Ammon's horn (tissue), 1 donor: Measurements from ENCODE around the gene DEUP1.
A peak's percentile ranks its signal among the peaks of the same experiment; 100 is the strongest.
"Not testable (repeated sequence)": the region's sequence is repeated elsewhere in the genome, so short reads cannot be mapped to it uniquely, and the experiment has no call there.

Experiments used
- DNase-seq: peaks from one replicate; pipeline ENCODE4 v3.0.0-alpha.2; 2016; ENCODE audit warnings: low spot score

Gene DEUP1, protein sequence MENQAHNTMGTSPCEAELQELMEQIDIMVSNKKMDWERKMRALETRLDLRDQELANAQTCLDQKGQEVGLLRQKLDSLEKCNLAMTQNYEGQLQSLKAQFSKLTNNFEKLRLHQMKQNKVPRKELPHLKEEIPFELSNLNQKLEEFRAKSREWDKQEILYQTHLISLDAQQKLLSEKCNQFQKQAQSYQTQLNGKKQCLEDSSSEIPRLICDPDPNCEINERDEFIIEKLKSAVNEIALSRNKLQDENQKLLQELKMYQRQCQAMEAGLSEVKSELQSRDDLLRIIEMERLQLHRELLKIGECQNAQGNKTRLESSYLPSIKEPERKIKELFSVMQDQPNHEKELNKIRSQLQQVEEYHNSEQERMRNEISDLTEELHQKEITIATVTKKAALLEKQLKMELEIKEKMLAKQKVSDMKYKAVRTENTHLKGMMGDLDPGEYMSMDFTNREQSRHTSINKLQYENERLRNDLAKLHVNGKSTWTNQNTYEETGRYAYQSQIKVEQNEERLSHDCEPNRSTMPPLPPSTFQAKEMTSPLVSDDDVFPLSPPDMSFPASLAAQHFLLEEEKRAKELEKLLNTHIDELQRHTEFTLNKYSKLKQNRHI

DNA sequence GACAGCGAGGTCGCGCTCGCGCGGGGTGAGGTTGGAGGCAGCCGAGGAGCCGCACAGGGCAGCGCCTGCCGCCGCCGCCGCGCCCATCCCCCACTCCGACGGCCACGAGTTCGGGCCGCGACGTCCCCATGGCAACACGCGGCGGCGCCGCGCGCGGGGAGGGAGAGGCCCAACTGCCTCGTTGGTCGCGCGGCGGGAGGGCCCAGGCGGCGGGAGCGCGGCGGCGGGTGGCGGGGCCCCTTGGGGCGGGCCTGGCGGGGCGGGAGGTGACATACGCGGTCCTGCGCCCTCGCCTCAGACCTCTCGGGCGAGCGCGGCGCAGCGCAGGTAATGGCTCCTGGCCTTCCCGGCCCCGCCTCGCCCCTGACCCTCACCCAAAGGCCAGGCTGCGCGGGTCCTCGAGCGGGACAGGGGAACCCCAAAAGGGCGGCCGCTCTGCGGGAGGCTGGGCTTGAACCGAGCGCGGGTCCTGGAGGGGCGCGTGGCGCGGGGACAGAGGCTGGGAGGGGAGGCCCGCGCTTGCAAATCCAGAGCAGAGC lies at the start of gene DEUP1:
Gene DEUP1 (plus strand): TSS at position 297 of the 539 bp plus-strand sequence. CDS start 1,518 bp downstream, outside the sequence.
- peak; percentile 11 for DNase-seq

DNA sequence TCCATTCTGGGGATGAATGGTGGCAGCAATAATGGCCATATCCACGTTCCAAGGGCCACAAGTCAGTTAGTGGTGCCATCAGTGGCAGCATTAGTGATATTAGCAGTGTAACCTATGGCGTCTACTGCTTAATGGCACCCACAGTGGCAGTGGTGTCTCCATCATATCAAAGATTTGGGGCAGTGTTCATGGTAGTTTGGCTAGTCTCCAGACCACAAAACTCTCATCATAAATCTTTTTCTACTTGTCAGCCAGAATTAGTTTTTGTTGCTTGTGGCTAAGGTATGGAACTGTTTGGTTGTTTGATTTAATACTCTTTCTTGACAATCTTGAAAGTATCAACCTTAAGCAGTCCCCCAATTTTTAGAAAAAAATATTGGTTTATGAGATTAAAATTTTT lies 45.1 kb upstream of the DEUP1 start:
- DNase-seq, result no peak

DNA sequence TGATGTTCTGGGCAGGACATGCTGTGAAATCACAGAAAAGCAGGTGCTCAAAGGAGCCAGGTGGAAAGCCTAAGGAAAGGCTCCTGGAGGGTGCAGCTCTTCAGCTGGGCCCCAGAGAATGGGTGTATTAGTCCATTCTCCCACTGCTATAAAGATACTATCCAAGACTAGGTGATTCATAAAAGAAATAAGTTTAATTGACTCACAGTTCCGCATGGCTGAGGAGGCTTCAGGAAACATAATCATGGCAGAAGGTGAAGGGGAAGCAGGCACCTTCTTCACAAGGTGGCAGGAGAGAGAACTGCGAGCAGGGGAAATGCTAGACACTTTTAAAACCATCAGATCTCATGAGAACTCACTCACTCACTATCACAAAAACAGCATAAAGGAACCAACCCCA lies 43.1 kb upstream of the DEUP1 start:
- no peak for DNase-seq

DNA sequence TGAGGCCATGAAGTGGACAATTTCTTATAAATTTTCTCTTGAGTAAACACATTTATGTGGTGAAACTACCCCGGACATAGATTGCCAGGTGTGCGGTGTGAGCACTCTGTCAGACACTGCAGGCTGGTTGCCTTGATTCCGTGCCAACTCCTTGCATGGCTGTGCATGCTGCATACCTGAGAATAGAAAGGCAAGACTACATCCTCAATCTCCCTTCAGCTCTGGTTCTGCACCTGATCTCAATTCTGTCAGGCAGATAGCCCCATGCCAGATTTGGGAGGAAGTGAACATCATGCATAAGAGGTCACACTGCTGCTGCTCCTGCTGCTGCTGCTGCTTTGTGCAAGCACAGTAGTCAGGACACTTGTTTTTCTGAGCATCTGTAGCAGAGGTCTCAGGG lies 42.5 kb upstream of the DEUP1 start:
- no peak for DNase-seq

DNA sequence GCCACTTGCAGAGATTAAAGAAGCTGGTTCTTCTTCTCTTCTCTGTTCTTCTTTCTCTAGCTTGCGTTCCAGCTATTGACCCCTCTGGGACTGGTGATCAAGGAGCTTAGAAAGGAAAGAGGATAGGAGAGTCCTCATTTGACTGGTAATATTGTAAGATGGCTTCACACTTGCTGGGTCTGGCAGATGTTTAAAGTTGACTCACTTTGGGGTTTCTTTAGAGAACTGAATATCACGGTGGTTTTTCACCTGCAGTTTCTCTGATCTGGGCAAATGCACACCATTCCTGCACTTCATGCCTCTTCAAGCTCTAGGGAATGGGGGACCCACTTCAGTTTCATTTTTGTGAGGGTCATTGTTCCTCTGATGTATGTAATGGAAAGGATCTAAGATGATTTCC lies 41.8 kb upstream of the DEUP1 start:
- DNase-seq, result no peak

DNA sequence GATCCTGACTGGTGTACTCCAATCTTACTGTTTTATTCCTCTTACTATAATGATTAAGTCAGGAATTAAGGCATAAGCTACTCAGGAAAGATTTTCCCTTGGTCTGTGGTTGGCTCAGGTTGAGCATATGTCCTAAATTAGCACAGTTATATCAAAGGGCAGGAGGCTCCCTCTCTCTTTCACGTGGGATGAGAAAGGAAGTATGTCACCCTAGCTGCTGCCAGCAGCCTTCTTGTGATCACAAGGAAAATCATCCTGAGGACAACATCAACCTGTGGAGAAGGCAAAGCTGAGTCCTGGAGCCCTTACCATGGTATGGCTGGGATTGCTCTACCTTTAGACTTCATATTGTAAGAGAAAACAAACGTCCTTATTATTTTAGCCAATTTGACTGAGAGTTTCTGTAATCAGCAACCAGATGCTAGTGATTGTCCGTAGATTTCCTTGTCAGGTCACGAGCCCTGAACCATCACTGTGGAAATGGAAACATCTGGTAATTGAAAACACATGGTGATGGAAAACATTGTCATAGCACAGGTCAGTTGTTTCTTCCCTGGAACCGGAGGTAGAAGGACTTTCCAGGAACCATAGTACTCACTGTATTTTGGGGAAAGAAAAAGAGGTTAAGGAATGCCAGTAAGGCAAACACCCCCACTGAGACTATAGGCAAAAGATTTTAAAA lies 40.6 kb upstream of the DEUP1 start:
- no peak for DNase-seq

DNA sequence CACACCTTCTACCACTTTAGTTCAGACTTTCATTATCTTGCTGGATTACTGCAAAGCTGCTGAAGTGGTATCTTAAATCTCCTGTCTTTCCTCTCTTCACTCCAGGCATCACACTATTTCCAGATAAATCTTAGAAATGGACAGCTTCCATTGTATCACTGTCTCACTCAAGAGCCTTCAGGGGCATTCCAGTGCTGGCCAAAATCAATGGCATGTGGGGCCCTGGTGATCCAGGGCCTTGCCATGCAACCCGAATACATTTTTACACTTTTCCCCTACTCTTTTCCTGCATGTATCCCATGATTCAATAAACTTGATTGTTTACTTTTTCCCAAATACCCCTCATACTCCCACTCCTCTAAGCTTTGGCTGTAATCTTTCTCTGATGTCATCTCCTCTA lies 39.4 kb upstream of the DEUP1 start:
- no peak for DNase-seq

DNA sequence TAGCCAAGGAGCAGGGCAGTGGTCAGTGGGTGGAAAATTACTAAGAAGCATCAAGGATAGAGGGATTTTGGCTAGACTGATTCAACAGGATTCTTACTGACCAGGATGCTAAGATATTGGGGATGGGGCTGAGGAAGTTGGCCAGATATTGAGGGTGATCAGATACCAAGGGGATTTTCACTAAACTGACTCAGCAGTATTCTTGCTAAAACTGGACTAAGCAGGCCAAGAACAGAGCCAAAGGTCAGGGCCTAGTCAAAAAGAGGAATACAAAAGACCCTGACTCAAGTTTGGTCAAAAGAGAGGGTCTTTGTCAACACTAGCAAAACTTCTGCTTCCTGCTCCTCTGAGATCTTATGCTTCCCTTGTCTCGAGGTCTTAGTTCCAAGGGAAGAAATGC lies 38.6 kb upstream of the DEUP1 start:
- DNase-seq, result no peak

DNA sequence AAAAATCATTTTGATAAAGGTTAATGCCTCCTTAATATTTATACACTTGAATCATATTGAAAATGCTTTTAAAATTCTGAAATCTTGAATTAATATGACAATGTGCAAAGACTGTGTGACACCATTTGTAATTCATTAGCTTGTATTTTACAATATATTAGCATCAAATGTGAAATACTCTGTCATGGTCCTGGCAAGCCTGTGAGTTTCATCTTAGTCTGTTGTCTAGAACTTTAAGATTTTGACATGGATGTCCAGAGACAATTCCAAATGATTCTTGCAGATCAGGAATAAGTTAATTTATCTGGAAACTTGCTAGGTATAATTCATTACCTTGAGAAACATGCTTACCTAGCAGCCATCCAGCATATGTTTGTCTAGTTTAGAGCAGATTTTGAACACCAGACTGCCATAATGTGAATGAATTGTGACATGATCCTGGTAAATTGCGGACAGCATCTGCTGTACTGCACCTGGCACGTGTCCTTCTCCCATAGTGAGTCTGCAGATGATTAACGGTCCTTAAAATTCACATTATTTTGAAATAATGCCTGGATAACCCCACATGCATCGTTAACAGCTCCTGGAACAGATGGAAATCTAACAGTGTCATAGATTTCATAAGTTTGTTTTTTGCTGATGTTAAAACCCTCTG lies 34.5 kb upstream of the DEUP1 start:
- DNase-seq, result no peak

DNA sequence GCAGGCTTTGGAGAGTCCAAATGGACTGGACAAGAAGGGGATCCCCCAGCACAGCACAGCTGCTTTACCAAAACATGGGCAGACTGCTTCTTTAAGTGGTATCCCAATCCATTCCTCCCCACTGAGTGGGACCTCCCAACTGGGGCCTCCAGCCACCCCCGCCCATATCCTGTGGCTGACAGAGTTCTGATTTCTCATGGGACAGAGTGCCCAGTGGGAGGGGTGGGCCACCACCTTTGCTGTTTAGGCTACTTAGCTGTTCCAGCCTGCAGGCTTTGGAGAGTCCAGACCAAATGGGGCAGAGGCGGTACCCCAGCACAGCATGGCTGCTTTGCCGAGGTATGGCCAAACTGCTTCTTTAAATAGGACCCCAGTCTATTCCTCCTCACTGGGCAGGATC lies 26.9 kb upstream of the DEUP1 start:
- no peak for DNase-seq

DNA sequence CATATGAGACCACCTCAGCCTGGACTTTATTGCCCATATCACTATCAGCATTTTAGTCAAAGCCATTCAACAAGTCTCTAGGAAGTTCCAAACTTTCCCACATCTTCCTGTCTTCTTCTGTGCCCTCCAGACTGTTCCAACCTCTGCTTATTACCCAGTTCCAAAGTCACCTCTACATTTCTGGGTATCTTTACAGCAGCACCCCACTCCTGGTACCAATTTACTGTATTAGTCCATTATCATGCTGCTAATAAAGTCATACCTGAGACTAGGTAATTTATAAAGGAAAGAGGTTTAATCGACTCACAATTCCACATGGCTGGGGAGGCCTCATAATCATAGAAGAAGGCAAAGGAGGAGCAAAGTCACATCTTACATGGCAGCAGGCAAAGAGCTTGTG lies 16.1 kb upstream of the DEUP1 start:
- DNase-seq, result not testable (repeated sequence)

DNA sequence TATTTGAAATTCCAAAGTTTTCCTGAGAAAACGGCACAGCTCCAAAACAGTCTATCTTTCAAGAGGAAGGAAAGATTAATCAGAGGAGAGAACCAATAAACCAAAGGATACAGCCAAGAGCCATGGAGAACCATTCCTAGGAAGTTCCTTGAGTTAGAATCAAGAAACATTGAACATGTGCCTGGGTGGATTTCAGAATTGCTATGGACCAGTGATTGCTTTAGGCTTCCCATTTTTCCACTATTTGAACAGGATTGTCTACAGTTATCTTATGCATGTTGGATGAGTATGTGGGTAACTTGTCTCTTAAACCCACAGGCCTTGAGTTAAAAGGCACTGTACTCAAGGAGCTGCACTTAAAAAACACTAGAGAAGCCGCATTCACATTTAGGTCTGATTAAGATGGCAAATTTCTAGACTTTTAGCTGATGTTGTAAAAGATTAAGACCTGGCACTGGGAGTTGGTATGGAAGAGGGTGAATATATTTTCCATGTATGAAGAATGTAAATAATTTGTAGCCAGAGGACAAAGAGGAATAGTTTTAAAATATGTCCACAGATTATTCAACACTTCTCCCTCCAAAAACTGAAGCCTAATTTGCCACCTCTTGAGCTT lies 11.2 kb upstream of the DEUP1 start:
- no peak for DNase-seq

DNA sequence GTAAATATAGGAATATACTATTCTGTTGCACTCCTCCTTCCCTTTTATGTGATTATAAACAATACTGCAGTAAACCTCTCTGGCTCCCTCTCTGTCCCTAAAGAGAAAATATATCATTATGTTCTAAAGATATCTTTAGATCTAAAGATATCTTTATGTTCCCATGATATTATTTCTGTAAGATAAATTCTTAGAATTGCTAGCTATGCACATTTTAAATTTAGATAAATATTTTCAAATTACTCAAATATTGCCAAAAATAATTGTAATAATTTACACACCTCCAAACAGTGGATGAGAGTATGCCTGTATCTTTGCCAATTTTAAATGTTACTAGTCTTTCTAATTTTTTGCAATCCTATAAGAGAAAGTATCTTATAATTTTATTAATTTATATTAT lies 10.3 kb upstream of the DEUP1 start:
- no peak for DNase-seq

DNA sequence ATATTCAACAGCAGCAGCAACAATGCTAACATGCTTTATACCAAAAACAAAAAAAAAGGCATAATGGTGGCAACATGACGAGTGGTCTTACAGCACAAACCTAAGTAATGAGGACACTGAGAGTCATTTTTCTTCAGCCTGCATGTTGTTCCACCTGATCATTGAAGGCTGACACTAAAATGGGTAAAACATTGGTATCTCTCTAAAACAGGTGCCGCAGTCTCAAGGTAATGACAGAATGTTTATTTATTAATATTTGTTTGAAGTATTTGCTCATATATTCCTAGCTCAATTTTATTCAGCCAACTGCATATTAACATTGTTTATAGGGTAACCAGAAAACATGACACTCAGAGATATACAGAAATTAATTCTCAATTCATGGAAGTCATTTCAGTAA lies 8.3 kb upstream of the DEUP1 start:
- no peak for DNase-seq

DNA sequence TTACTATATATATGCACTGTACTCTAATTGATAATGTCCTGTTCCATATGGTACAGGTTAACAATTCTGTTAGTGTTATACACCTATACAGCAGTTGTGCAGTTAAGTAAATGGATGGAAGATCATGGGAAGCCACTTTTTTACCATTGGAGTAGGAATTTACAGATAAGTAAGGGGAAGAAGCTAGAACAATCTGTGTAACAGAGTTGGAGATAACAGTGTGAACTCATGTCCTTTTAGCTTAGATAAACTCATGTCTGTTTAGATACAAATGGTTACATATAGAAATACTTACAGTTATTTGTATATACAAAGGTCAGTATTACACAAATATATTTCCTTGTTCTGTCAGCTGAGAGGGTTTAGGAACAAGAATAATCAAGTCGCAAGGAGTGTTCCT lies 6.8 kb upstream of the DEUP1 start:
- DNase-seq, result no peak

DNA sequence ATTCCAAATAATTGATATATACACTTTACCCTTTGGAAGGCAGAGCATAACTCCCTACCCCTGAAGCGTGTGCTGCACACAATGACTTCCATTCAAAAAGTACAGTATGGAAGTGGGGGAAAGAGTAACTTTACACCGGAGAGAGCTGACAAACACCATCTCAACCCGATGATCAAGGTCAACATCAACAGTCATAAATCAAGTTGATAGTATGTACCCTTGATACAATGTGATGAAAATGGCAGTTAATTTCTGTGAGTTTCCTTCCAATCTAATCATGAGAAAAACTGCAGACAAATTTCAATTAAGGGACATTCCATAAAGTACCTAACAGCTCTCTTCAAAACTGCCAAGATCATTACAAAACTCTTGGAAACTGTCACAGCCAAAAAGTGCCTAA lies 6.0 kb upstream of the DEUP1 start:
- no peak for DNase-seq

DNA sequence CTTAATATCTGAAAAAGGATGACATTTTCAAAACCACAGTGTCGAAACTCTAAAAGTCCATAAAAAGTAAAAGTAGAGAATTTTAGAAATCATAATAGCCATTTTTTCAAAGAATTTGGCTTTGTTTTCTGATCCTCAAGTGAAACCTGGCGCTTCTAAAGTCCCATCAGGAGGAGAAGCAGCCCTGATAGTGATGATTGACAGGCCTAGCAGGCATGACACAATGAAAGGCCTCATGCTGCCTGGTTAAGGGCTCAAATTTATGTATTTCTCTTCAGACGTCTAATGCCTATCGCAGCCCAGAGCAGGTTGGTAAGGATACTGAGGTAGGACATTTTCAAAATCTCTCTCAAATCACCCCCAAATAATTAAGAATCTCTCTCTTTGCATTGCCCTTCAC lies 3.9 kb upstream of the DEUP1 start:
- no peak for DNase-seq

DNA sequence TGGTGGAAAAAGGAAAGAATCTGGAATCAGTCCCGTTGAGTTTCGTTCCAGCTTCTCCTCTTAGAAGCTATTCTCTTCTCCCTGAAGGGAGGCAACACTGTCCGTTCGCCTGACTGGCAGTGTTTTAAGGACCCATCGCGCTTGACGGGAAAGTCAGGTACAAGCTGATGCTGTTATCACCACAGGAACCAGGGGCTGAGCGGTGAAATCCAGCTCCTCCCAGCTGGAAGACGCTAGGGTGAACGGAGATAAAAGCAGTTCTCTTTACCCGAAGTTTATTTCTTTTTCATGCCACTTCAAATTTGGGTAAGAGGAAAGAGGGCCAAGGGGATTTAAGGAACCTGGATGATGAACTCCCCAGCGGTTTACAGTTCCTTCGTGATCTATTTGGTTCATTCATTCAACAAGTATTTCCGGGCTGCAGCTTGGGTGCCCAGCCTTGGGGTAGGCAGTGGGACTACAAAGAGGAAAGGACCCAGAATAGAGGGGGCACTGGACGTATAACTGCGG lies 551 bp upstream of the DEUP1 start:
- no peak for DNase-seq

DNA sequence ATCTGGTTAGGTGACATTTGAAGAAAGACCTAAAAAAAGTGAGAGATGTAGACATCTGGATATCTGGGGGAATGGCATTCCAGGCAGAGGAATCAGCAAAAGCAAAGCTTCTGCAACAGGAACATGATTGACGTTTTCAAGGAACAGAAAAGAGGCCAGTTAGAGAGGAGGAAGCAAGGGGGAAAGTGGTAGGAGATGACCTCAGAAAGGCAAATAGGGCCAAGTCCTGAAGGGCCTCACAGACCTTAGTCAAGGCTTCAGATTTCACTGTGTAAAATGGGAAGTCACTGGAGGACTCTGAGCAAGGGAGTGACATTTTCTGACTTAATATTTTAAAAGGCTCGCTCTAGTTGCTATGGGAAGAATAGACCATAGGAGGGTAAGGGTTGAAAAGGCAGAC lies 9.7 kb downstream of the DEUP1 start:
- no peak for DNase-seq

DNA sequence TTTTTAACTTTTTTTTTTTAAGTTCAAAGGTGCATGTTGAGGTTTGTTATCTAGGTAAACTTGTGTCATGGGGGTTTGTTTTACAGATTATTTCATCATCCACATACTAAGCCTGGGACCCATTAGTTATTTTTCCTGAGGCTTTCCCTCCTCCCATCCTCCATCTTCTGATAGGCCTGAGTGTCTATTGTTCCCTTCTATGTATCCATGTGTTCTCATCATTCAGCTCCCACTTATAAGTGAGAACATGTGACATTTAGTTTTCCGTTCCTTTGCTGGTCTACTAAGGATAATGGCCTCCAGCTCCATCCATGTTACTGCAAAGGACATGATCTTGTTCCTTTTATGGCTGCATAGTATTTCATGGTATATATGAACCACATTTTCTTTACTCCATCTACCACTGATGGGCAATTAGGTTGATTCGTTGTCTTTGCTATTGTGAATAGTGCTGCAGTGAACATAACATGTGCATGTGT lies 14.4 kb downstream of the DEUP1 start:
- no peak for DNase-seq

DNA sequence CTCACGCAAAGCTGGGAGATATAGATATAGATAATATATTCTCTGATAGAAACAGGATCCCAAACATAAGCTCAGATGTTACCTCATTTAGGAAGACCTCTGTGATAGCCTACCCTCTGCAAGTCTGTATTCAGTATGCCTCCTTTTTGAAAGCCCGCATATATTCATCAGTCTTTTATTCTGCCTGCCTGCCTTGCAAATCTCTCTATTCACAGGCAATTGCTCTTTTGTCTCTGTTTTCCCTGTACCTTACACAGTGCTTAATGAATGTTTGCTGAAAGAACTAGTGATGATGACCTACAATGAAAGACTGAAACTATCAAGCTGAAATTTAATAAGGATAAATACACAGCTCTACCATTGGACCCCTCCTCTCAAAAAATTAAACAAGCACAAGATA lies 18.4 kb downstream of the DEUP1 start:
- no peak for DNase-seq

DNA sequence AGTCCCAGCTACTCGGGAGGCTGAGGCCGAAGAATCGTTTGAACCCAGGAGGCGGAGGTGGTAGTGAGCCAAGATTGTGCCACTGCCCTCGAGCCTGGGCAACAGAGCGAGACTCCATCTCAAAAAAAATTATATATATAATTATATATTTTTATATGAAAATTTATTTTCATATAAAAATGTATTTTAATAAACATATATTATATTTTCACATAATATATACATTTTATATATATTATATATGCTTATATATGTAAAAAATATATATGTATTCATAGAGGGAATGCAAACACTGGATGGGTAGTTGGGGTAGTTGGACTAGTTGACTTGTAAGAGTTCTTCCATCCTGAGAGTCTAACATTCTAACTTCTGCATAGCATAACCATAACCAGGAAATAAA lies 20.3 kb downstream of the DEUP1 start:
- no peak for DNase-seq
